Activated T-helper 17 cell treated with anti-CD3 and anti-CD28 coated beads, Interleukin-2, amount 50 U/mL, for 72 hours (primary cell): ENCODE results near the gene FKBP10. TPM values are rescaled to one million over a fixed set of nuclear protein-coding genes. Genes with fewer than 3 reads are reported as not detected.
A peak's percentile ranks its signal among the peaks of the same experiment; 100 is the strongest.
"Not testable (repeated sequence)": the region's sequence is repeated elsewhere in the genome, so short reads cannot be mapped to it uniquely, and the experiment has no call there.

Experiments
- ATAC-seq: fragments of 150-1000 bp; cut with Tn5 transposase; replicated peaks from 2 replicates; pipeline ENCODE4 v1.10.0; 2021; ENCODE audit warnings: mild to moderate bottlenecking, moderate library complexity
- H3K27ac Mint-ChIP-seq: one replicate; pipeline ENCODE4 v1.8.0; 2022; ENCODE audit warnings: mixed read lengths
- H3K27me3 Mint-ChIP-seq: one replicate; pipeline ENCODE4 v1.8.0; 2022; ENCODE audit warnings: mixed read lengths
- H3K36me3 Mint-ChIP-seq: one replicate; pipeline ENCODE4 v1.8.0; 2022; ENCODE audit warnings: low read depth, mild to moderate bottlenecking, mixed read lengths
- H3K4me1 Mint-ChIP-seq: one replicate; pipeline ENCODE4 v1.8.0; 2022; ENCODE audit warnings: mixed read lengths
- H3K4me3 Mint-ChIP-seq: one replicate; pipeline ENCODE4 v1.8.0; 2022; ENCODE audit warnings: mild to moderate bottlenecking, mixed read lengths
- H3K9me3 Mint-ChIP-seq: one replicate; pipeline ENCODE4 v1.8.0; 2022; ENCODE audit warnings: mixed read lengths
- total RNA-seq, 2 donors: library from RNA; stranded (reverse); gene quantifications; one replicate each; pipeline ENCODE4 v1.2.3, GENCODE V29; 2022

The FKBP10 gene
- total RNA-seq, 2 donors from 2014 or later, result 0.09 to 0.37 TPM

DNA sequence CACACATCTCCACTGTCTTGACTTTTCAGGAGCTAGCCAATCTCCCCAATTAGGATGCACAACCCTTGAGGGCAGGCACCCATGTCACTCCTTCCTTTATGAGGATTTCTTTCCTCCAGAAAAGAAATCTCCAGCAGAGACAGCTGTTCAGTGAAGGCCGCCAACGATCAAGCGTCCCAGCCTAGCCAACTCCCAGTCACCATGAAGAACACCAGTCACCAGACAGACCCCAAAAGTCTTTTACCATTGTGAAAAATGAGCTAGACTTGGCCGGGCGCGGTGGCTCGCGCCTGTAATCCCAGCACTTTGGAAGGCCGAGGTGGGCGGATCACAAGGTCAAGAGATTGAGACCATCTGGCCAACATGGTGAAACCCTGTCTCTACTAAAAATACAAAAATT, 17.2 kb downstream of the FKBP10 start:
- H3K27ac Mint-ChIP-seq, H3K27me3 Mint-ChIP-seq, H3K4me1 Mint-ChIP-seq, H3K4me3 Mint-ChIP-seq, H3K9me3 Mint-ChIP-seq, ATAC-seq: not testable (repeated sequence)
- peaks cover 84% of the 10 kb centered on the region for H3K36me3 Mint-ChIP-seq

DNA sequence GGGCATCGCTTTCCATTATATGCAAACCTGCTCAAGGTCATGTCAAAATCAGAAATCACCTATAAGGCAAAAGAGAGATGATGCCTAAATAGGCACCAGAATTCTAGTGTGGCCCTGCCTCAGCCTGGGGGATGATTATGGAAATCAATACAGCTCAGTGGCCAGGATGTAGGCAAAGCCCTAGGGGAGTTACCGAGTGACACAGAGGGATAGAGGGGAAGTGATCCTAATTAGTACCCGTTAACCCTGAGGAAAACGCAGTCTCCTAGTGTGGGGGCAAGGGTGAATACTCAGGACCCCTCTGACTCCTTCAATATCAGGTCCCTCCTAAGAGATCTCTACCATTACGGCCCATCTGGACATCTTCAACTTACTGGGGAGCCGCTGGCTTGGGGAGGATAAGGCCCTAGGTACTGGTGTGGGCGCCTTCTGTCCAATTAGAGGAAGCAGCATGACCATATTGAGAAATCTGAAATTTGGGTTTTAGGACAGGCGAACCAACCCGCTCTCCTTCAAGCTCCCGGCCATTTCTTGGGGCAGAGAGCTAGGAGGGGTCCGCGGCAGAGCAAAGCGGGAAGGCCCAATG, 22.5 kb downstream of the FKBP10 start:
- Mint-ChIP-seq H3K27ac (peak overlapping the region; percentile 77), H3K36me3 (peaks cover 41% of the 10 kb centered on the region), H3K4me3 (peak overlapping the region; percentile 81), H3K27me3 (no peaks in the 10 kb centered on the region), H3K9me3 (no peaks in the 10 kb centered on the region), H3K4me1 (peaks cover 6% of the 10 kb centered on the region)
- ATAC-seq, result peak; percentile 57

DNA sequence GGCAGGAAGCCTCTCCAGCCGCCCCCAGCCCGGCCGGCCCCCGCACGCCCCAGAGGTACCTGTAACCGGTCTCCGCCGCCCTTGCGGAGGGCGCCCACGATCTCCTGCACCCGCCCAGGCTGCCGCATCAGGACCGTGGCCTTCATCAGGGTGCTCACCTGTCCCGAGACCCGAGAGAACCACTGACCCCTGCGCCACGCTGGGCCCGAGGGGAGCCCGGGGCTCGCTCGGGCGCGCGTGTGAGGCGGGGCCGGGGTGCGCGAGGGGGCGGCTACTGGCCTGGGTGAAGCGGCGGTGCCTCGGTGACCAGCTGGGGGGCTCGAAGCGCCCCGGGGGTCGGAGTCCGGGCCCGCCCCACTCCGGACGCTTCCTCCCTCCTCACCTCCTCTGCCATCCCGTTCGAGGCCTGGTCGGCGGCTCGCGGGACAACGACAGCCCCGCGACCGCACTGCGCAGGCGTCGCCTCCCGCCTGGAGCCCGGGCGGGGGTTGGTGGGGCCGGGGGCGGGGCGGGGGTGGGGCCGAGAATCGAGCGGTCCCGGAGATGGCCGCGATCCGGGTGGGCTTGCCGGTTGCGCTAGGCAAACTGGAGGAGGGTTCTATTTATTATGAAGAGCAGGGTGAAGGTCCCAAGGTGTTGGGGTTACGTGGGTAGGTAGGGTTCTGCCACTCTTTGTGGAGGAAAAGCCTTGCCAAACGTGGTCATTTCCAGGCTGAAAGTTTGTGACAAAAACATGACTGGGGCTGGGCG, 23.2 kb downstream of the FKBP10 start, which contains the start of gene NT5C3B:
Gene NT5C3B, minus strand, starts transcription at position 433 of the 750 bp plus-strand sequence. Its CDS starts 39 bp downstream, at position 394.
- Mint-ChIP-seq H3K9me3 (no peaks in the 10 kb centered on the region), H3K36me3 (peaks cover 34% of the 10 kb centered on the region), H3K27ac (peak within 1 kb of the TSS; percentile 77), H3K27me3 (no peaks in the 10 kb centered on the region), H3K4me3 (peak within 1 kb of the TSS; percentile 81), H3K4me1 (peaks cover 6% of the 10 kb centered on the region)
- peak; percentile 86 for ATAC-seq

- Mint-ChIP-seq H3K36me3 (peaks cover 27% of the 10 kb centered on the region), H3K4me1 (peaks cover 6% of the 10 kb centered on the region), H3K9me3 (no peaks in the 10 kb centered on the region), H3K27me3 (no peaks in the 10 kb centered on the region), H3K4me3 (peak overlapping the region; percentile 81), H3K27ac (peak overlapping the region; percentile 52)
- ATAC-seq, result no peak
Observed at GRCh38 chr17:41836550-41837196, 23.9 kb downstream of the FKBP10 start.

DNA sequence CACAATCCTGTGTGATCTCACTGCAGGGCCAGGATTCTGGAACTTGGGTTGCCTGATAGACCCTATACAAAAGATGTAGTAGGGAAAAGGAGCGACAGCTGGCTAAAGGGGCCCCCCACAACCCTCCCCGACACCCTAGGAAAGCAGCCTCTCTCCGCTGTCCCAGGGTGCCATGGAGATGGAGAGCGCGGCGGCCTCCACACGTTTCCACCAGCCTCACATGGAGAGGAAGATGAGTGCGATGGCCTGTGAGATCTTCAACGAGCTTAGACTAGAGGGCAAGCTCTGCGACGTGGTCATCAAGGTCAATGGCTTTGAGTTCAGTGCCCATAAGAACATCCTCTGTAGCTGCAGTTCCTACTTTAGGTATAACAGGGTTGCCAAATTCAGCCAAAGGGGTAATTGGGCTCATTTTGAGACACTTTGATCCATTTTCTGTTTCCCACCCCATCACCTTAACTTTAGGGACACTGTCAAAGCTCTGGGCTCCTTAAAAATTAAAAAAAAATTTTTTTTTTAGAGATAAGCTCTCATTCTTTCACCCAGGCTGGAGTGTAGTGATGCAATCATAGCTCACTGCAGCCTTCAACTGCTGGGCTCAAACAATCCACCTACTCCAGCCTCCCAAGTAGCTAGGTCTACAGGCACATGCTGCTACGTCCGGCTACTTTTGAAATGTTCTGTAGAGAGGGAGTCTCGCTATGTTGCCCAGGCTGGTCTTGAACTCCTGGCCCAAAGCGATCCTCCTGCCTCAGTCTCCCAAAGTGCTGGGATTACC, 25.1 kb downstream of the FKBP10 start, which contains the start of gene KLHL10:
Gene KLHL10, plus strand, starts transcription at position 65 of the 778 bp plus-strand sequence. Its CDS starts 108 bp downstream, at position 173.
- Mint-ChIP-seq H3K36me3 (peaks cover 15% of the 10 kb centered on the region), H3K27ac (peak within 1 kb of the TSS; percentile 52)
- no peak for ATAC-seq

GRCh38 chr17:41839448-41839847, 26.6 kb downstream of the FKBP10 start:
- H3K27me3 Mint-ChIP-seq, H3K4me3 Mint-ChIP-seq, H3K36me3 Mint-ChIP-seq, H3K4me1 Mint-ChIP-seq, H3K9me3 Mint-ChIP-seq, ATAC-seq, H3K27ac Mint-ChIP-seq: not testable (repeated sequence)

More for the DNA sequence above, 25.1 kb downstream of the FKBP10 start, which contains the start of gene KLHL10:
- Mint-ChIP-seq H3K9me3 (no peaks in the 10 kb centered on the region), H3K4me1 (peaks cover 6% of the 10 kb centered on the region), H3K27me3 (no peaks in the 10 kb centered on the region), H3K4me3 (peak within 1 kb of the TSS; percentile 81)

GRCh38 chr17:41840781-41841180, 28.0 kb downstream of the FKBP10 start:
- not testable (repeated sequence) for H3K9me3 Mint-ChIP-seq, H3K4me1 Mint-ChIP-seq, H3K27ac Mint-ChIP-seq, H3K27me3 Mint-ChIP-seq, H3K36me3 Mint-ChIP-seq, ATAC-seq, H3K4me3 Mint-ChIP-seq

GRCh38 chr17:41844971-41845370, 32.2 kb downstream of the FKBP10 start:
- no peaks in the 10 kb centered on the region for H3K9me3 Mint-ChIP-seq
- H3K36me3 Mint-ChIP-seq, result peaks cover 26% of the 10 kb centered on the region
- ATAC-seq, result no peak
- peaks cover 5% of the 10 kb centered on the region for H3K4me1 Mint-ChIP-seq
- no peaks in the 10 kb centered on the region for H3K27me3 Mint-ChIP-seq
- H3K4me3 Mint-ChIP-seq, result no peak overlapping the region
- H3K27ac Mint-ChIP-seq, result no peak overlapping the region

- H3K27ac Mint-ChIP-seq, result no peak overlapping the region
- H3K4me1 Mint-ChIP-seq, result peaks cover 5% of the 10 kb centered on the region
- no peak overlapping the region for H3K4me3 Mint-ChIP-seq
- ATAC-seq, result no peak
- H3K27me3 Mint-ChIP-seq, result no peaks in the 10 kb centered on the region
- no peaks in the 10 kb centered on the region for H3K9me3 Mint-ChIP-seq
- H3K36me3 Mint-ChIP-seq, result peaks cover 61% of the 10 kb centered on the region
Observed at GRCh38 chr17:41848788-41849187, 36.0 kb downstream of the FKBP10 start.

- H3K27ac Mint-ChIP-seq, result no peak overlapping the region
- H3K9me3 Mint-ChIP-seq, result no peaks in the 10 kb centered on the region
Observed at GRCh38 chr17:41849251-41849990, 36.6 kb downstream of the FKBP10 start.

DNA sequence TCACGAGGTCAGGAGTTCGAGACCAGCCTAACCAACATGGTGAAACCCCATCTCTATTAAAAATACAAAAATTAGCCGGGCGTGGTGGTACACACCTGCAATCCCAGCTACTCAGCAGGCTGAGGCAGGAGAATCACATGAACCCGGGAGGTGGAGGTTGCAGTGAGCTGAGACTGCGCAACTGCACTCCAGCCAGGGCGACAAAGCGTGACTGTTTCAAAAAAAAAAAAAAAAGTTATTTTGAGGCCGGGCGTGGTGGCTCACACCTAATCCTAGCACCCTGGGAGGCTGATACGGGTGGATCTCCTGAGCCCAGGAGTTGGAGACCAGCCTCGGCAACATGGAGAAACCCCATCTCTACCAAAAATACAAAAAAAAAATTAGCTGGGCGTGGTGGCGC, 38.6 kb downstream of the FKBP10 start:
- H3K36me3 Mint-ChIP-seq, result peaks cover 82% of the 10 kb centered on the region
- H3K27me3 Mint-ChIP-seq, ATAC-seq, H3K27ac Mint-ChIP-seq, H3K9me3 Mint-ChIP-seq, H3K4me1 Mint-ChIP-seq, H3K4me3 Mint-ChIP-seq: not testable (repeated sequence)

More at GRCh38 chr17:41849251-41849990, 36.6 kb downstream of the FKBP10 start:
- Mint-ChIP-seq H3K36me3 (peaks cover 68% of the 10 kb centered on the region), H3K4me1 (peaks cover 5% of the 10 kb centered on the region), H3K4me3 (no peak overlapping the region), H3K27me3 (no peaks in the 10 kb centered on the region)
- no peak for ATAC-seq

- Mint-ChIP-seq H3K36me3 (peaks cover 15% of the 10 kb centered on the region), H3K27me3 (no peaks in the 10 kb centered on the region), H3K9me3 (no peaks in the 10 kb centered on the region), H3K4me3 (no peak overlapping the region), H3K27ac (peak overlapping the region; percentile 28), H3K4me1 (peaks cover 13% of the 10 kb centered on the region)
- no peak for ATAC-seq
Observed at GRCh38 chr17:41860254-41860931, 47.6 kb downstream of the FKBP10 start.
